ENCODE results near the gene TXNDC11. TPM values are rescaled to one million over a fixed set of nuclear protein-coding genes. Genes with fewer than 3 reads are reported as not detected.

Gene TXNDC11
- total RNA-seq, 1 donor from 2014 or later, result 39.7 TPM

- Mint-ChIP-seq H3K27ac (ENCODE audit: unreplicated experiment) (peak overlapping the region; percentile 85), H3K36me3 (ENCODE audit: low read depth) (peaks cover 39% of the 10 kb centered on the region), H3K27me3 (ENCODE audit: low read depth) (no peaks in the 10 kb centered on the region), H3K9me3 (ENCODE audit: low read depth) (no peaks in the 10 kb centered on the region), H3K4me1 (ENCODE audit: low read depth) (peaks cover 40% of the 10 kb centered on the region), H3K4me3 (ENCODE audit: unreplicated experiment) (no peak overlapping the region)
- peak; percentile 44 for DNase-seq (ENCODE audit: low spot score)
- TF ChIP-seq, protein P1, sequence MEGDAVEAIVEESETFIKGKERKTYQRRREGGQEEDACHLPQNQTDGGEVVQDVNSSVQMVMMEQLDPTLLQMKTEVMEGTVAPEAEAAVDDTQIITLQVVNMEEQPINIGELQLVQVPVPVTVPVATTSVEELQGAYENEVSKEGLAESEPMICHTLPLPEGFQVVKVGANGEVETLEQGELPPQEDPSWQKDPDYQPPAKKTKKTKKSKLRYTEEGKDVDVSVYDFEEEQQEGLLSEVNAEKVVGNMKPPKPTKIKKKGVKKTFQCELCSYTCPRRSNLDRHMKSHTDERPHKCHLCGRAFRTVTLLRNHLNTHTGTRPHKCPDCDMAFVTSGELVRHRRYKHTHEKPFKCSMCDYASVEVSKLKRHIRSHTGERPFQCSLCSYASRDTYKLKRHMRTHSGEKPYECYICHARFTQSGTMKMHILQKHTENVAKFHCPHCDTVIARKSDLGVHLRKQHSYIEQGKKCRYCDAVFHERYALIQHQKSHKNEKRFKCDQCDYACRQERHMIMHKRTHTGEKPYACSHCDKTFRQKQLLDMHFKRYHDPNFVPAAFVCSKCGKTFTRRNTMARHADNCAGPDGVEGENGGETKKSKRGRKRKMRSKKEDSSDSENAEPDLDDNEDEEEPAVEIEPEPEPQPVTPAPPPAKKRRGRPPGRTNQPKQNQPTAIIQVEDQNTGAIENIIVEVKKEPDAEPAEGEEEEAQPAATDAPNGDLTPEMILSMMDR (IDR thresholded peaks at IDR 0.05), result no peak
Measured at GRCh38 chr16:11683145-11683544, 59.5 kb downstream of the TXNDC11 start.

- Mint-ChIP-seq H3K36me3 (ENCODE audit: low read depth) (peaks cover 38% of the 10 kb centered on the region), H3K4me1 (ENCODE audit: low read depth) (peaks cover 41% of the 10 kb centered on the region), H3K9me3 (ENCODE audit: low read depth) (no peaks in the 10 kb centered on the region), H3K27ac (ENCODE audit: unreplicated experiment) (peak overlapping the region; percentile 85), H3K4me3 (ENCODE audit: unreplicated experiment) (no peak overlapping the region), H3K27me3 (ENCODE audit: low read depth) (no peaks in the 10 kb centered on the region)
- TF ChIP-seq, protein P1 (IDR thresholded peaks at IDR 0.05), result no peak
- DNase-seq (ENCODE audit: low spot score), result no peak
Measured at GRCh38 chr16:11682655-11683096, 60.0 kb downstream of the TXNDC11 start.

DNA sequence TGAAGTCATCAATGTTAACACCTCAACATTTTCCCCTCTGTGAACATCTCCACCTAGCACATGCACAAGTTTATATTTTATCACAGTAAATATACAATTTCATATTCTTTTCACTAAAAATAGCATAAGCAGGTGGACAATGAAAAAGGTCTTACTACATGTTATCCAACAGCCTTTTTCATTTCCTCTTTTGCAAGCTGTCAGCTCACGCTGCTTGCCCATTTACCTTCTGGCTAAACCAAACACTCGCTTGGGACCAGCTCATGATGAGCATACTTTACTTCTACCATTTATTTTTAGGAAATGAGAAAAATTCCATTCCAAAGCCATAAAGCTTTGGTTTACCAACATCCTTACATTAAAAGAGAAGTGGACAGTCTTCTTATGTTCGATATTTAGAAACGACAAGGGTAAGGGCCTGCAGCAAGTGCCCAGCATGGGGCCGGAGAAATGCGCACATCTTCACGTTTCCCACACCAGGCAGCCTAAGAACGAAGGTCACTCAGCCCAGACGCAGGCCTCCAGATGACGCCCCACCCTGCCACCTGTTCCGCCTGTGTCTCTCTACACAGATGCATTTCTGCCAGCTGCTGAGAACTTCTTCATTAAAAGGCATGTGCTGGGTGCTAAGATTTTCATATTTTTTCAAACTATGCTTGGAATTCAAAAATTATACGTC is 60.5 kb downstream of the TXNDC11 start:
- Mint-ChIP-seq H3K27me3 (ENCODE audit: low read depth) (no peaks in the 10 kb centered on the region), H3K9me3 (ENCODE audit: low read depth) (no peaks in the 10 kb centered on the region), H3K4me1 (ENCODE audit: low read depth) (peaks cover 46% of the 10 kb centered on the region), H3K36me3 (ENCODE audit: low read depth) (peaks cover 36% of the 10 kb centered on the region), H3K4me3 (ENCODE audit: unreplicated experiment) (no peak overlapping the region), H3K27ac (ENCODE audit: unreplicated experiment) (peak overlapping the region; percentile 85)
- TF ChIP-seq, protein P1 (IDR thresholded peaks at IDR 0.05), result no peak
- DNase-seq (ENCODE audit: low spot score), result peak; percentile 41

GRCh38 chr16:11681556-11681955 is 61.1 kb downstream of the TXNDC11 start:
- H3K9me3 Mint-ChIP-seq (ENCODE audit: low read depth), result no peaks in the 10 kb centered on the region
- H3K4me3 Mint-ChIP-seq (ENCODE audit: unreplicated experiment), result no peak overlapping the region
- H3K27me3 Mint-ChIP-seq (ENCODE audit: low read depth), result no peaks in the 10 kb centered on the region
- peaks cover 41% of the 10 kb centered on the region for H3K4me1 Mint-ChIP-seq (ENCODE audit: low read depth)
- H3K36me3 Mint-ChIP-seq (ENCODE audit: low read depth), result peaks cover 34% of the 10 kb centered on the region
- TF ChIP-seq, protein P1 (IDR thresholded peaks at IDR 0.05), result no peak
- DNase-seq (ENCODE audit: low spot score), result peak; percentile 37
- H3K27ac Mint-ChIP-seq (ENCODE audit: unreplicated experiment), result peak overlapping the region; percentile 85

DNA sequence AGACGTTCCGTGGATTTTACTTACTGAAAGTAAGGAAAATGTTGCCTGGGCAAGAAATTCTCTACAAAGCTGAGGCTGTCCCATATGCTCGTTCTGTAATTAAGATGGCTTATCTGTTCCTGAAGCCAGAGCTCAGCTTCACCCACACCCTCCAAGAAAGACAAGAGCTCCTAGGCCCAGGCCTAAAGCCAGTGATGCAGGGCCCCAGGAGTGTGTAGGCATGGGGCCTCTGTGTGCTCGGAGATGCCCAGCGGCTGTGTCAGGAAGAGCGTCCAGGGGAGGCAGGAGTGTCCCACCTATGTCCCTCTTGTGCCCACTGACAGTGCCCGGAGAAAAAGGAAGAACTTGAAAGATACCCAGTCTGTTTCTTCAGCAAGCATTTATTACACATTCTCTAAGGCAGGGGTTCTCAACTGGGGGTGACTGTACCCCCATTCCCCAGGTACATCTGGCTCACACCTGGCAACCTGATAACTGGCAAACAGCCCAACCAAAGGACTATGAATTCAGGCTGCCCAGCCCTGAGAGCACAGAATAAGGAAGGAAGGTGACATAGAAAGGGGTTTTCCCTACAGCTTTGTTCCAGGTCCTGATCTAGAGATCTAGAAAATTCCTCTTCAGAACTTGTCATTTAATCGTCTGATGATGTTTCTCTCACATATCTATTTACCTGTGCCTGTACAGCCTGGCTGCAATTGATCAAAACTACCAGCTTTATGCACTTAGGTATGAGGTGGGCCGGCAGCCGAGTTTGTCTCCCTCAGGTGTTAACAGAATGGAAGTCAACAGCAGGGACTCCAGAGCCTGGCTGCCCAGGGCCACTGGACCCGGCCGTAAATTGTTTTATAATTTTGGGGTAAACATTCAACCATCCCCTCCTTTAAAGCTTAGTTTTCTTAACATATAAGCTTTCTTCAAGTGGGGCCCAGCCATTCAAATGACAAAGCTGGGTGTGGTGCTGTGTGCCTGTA is 62.4 kb downstream of the TXNDC11 start:
- H3K27me3 Mint-ChIP-seq (ENCODE audit: low read depth), result no peaks in the 10 kb centered on the region
- H3K36me3 Mint-ChIP-seq (ENCODE audit: low read depth), result peaks cover 33% of the 10 kb centered on the region
- no peaks in the 10 kb centered on the region for H3K9me3 Mint-ChIP-seq (ENCODE audit: low read depth)
- peak overlapping the region; percentile 58 for H3K27ac Mint-ChIP-seq (ENCODE audit: unreplicated experiment)
- H3K4me3 Mint-ChIP-seq (ENCODE audit: unreplicated experiment), result no peak overlapping the region
- TF ChIP-seq, protein P1 (IDR thresholded peaks at IDR 0.05), result no peak
- DNase-seq (ENCODE audit: low spot score), result peak; percentile 58
- peaks cover 39% of the 10 kb centered on the region for H3K4me1 Mint-ChIP-seq (ENCODE audit: low read depth)

Data from chondrocyte (in vitro differentiated cells).